Measurements from ENCODE around the gene ALG10. TPM values are rescaled to one million over a fixed set of nuclear protein-coding genes. Genes with fewer than 3 reads are reported as not detected.
"Not testable (repeated sequence)": the region's sequence is repeated elsewhere in the genome, so short reads cannot be mapped to it uniquely, and the experiment has no call there.

ALG10 gene
- total RNA-seq (5.1 TPM), polyA plus RNA-seq (ENCODE audit: insufficient read depth in 1 of 8, insufficient read length in 8 of 8, low replicate concordance in 1 of 8) (1 to 10 TPM; 2.0 to 4.8 (median 3.8) TPM)
- long read RNA-seq, donor 1, partial matches to known transcripts = 0 of 1 reads
- long read RNA-seq, donor 1, other reads (novel, unspliced or antisense) = 0 of 1 reads
- long read RNA-seq, donor 2 = 0 reads
- long read RNA-seq, donor 3 = 0 reads
- long read RNA-seq, donor 4 = 0 reads
- long read RNA-seq, donor 5, partial matches to known transcripts = 0 of 2 reads
- long read RNA-seq, donor 5, other reads (novel, unspliced or antisense) = 0 of 2 reads
- long read RNA-seq, donor 6 = 0 reads
- long read RNA-seq, donor 7 = 0 reads
- long read RNA-seq, donor 8 = 0 reads
- long read RNA-seq, donor 9 = 0 reads
- long read RNA-seq, donor 10, partial matches to known transcripts = 0 of 2 reads
- long read RNA-seq, donor 10, other reads (novel, unspliced or antisense) = 0 of 2 reads
- long read RNA-seq, donor 11 = 0 reads

- peak; percentile 99 for DNase-seq
- H3K4me1 ChIP-seq (ENCODE audit: control insufficient read depth, insufficient read depth, low read length) = peaks cover 3% of the 10 kb centered on the region
- H3K9me3 ChIP-seq (replicated peaks; ENCODE audit: control insufficient read depth, low read depth, low read length) = no peaks in the 10 kb centered on the region
- no peaks in the 10 kb centered on the region for H3K36me3 ChIP-seq (ENCODE audit: control insufficient read depth, insufficient read depth, low read length)
- H3K4me3 ChIP-seq (ENCODE audit: low read length) = peak within 1 kb of the TSS; percentile 85
- no peaks in the 10 kb centered on the region for H3K27me3 ChIP-seq (ENCODE audit: control insufficient read depth, insufficient read depth, low read length)
- peak within 1 kb of the TSS; percentile 94 for H3K27ac ChIP-seq (ENCODE audit: low read length)
- WGBS (ENCODE audit: insufficient coverage) = 0% methylated on average over 30 of the region's 44 CpGs
These were observed at the start of gene ALG10 for GRCh38 chr12:34022079-34022830. Gene ALG10, plus strand, starts transcription at chr12:34022496. Its CDS starts 104 bp downstream, at chr12:34022600.

- not testable (repeated sequence) for H3K4me1 ChIP-seq (ENCODE audit: control insufficient read depth, insufficient read depth, low read length); H3K36me3 ChIP-seq (ENCODE audit: control insufficient read depth, insufficient read depth, low read length); H3K4me3 ChIP-seq (ENCODE audit: low read length); H3K27ac ChIP-seq (ENCODE audit: low read length); H3K27me3 ChIP-seq (ENCODE audit: control insufficient read depth, insufficient read depth, low read length); H3K9me3 ChIP-seq (replicated peaks; ENCODE audit: control insufficient read depth, low read depth, low read length); DNase-seq
- no CpG with 5 or more reads among the region's 5 CpGs for WGBS (ENCODE audit: insufficient coverage)
These were observed 49.4 kb upstream of the ALG10 start for GRCh38 chr12:33972884-33973283.

- Histone ChIP-seq H3K27ac (ENCODE audit: low read length) (no peak overlapping the region), H3K36me3 (ENCODE audit: control insufficient read depth, insufficient read depth, low read length) (no peaks in the 10 kb centered on the region), H3K4me1 (ENCODE audit: control insufficient read depth, insufficient read depth, low read length) (no peaks in the 10 kb centered on the region), H3K4me3 (ENCODE audit: low read length) (no peak overlapping the region), H3K9me3 (replicated peaks; ENCODE audit: control insufficient read depth, low read depth, low read length) (peaks cover 3% of the 10 kb centered on the region), H3K27me3 (ENCODE audit: control insufficient read depth, insufficient read depth, low read length) (no peaks in the 10 kb centered on the region)
- whole genome bisulfite sequencing (ENCODE audit: insufficient coverage) = no CpG with 5 or more reads among the region's 1 CpG
- no peak for DNase-seq
These were observed 44.4 kb upstream of the ALG10 start for GRCh38 chr12:33977887-33978286.

GRCh38 chr12:33988197-33988805 lies 34.0 kb upstream of the ALG10 start:
- no peak overlapping the region for H3K27ac ChIP-seq (ENCODE audit: low read length)
- no peaks in the 10 kb centered on the region for H3K9me3 ChIP-seq (replicated peaks; ENCODE audit: control insufficient read depth, low read depth, low read length)
- H3K4me1 ChIP-seq (ENCODE audit: control insufficient read depth, insufficient read depth, low read length) = no peaks in the 10 kb centered on the region
- H3K27me3 ChIP-seq (ENCODE audit: control insufficient read depth, insufficient read depth, low read length) = no peaks in the 10 kb centered on the region
- WGBS (ENCODE audit: insufficient coverage) = 70% methylated on average over 2 of the region's 4 CpGs
- no peaks in the 10 kb centered on the region for H3K36me3 ChIP-seq (ENCODE audit: control insufficient read depth, insufficient read depth, low read length)
- no peak overlapping the region for H3K4me3 ChIP-seq (ENCODE audit: low read length)
- no peak for DNase-seq

- Histone ChIP-seq H3K4me3 (ENCODE audit: low read length) (no peak overlapping the region), H3K36me3 (ENCODE audit: control insufficient read depth, insufficient read depth, low read length) (no peaks in the 10 kb centered on the region), H3K27me3 (ENCODE audit: control insufficient read depth, insufficient read depth, low read length) (no peaks in the 10 kb centered on the region), H3K27ac (ENCODE audit: low read length) (no peak overlapping the region), H3K9me3 (replicated peaks; ENCODE audit: control insufficient read depth, low read depth, low read length) (no peaks in the 10 kb centered on the region), H3K4me1 (ENCODE audit: control insufficient read depth, insufficient read depth, low read length) (no peaks in the 10 kb centered on the region)
- WGBS (ENCODE audit: insufficient coverage) = no CpG with 5 or more reads among the region's 3 CpGs
- DNase-seq = peak; percentile 0
These were observed 33.4 kb upstream of the ALG10 start for GRCh38 chr12:33988913-33989312.

GRCh38 chr12:33994857-33995808 lies 27.2 kb upstream of the ALG10 start:
- no peaks in the 10 kb centered on the region for H3K36me3 ChIP-seq (ENCODE audit: control insufficient read depth, insufficient read depth, low read length)
- H3K4me1 ChIP-seq (ENCODE audit: control insufficient read depth, insufficient read depth, low read length) = no peaks in the 10 kb centered on the region
- H3K4me3 ChIP-seq (ENCODE audit: low read length) = no peak overlapping the region
- no peaks in the 10 kb centered on the region for H3K27me3 ChIP-seq (ENCODE audit: control insufficient read depth, insufficient read depth, low read length)
- H3K27ac ChIP-seq (ENCODE audit: low read length) = no peak overlapping the region
- WGBS (ENCODE audit: insufficient coverage) = 70% methylated on average over 1 of the region's 4 CpGs
- H3K9me3 ChIP-seq (replicated peaks; ENCODE audit: control insufficient read depth, low read depth, low read length) = no peaks in the 10 kb centered on the region
- no peak for DNase-seq

GRCh38 chr12:34008835-34009234 lies 13.5 kb upstream of the ALG10 start:
- H3K27me3 ChIP-seq (ENCODE audit: control insufficient read depth, insufficient read depth, low read length); H3K4me1 ChIP-seq (ENCODE audit: control insufficient read depth, insufficient read depth, low read length); H3K27ac ChIP-seq (ENCODE audit: low read length): not testable (repeated sequence)

GRCh38 chr12:34016361-34016760 lies 5.9 kb upstream of the ALG10 start:
- DNase-seq = no peak
- H3K4me3 ChIP-seq (ENCODE audit: low read length) = no peak overlapping the region
- no peaks in the 10 kb centered on the region for H3K4me1 ChIP-seq (ENCODE audit: control insufficient read depth, insufficient read depth, low read length)
- H3K27me3 ChIP-seq (ENCODE audit: control insufficient read depth, insufficient read depth, low read length) = no peaks in the 10 kb centered on the region
- no peaks in the 10 kb centered on the region for H3K9me3 ChIP-seq (replicated peaks; ENCODE audit: control insufficient read depth, low read depth, low read length)
- no peak overlapping the region for H3K27ac ChIP-seq (ENCODE audit: low read length)
- WGBS (ENCODE audit: insufficient coverage) = no CpG with 5 or more reads among the region's 3 CpGs
- no peaks in the 10 kb centered on the region for H3K36me3 ChIP-seq (ENCODE audit: control insufficient read depth, insufficient read depth, low read length)

More at GRCh38 chr12:34008835-34009234, 13.5 kb upstream of the ALG10 start:
- not testable (repeated sequence) for H3K9me3 ChIP-seq (replicated peaks; ENCODE audit: control insufficient read depth, low read depth, low read length); DNase-seq; H3K4me3 ChIP-seq (ENCODE audit: low read length); H3K36me3 ChIP-seq (ENCODE audit: control insufficient read depth, insufficient read depth, low read length)

GRCh38 chr12:34021071-34021470 lies 1.2 kb upstream of the ALG10 start:
- peak; percentile 25 for DNase-seq
- WGBS (ENCODE audit: insufficient coverage) = 80% methylated on average over 1 of the region's 1 CpG
- no peak overlapping the region for H3K27ac ChIP-seq (ENCODE audit: low read length)
- H3K27me3 ChIP-seq (ENCODE audit: control insufficient read depth, insufficient read depth, low read length) = no peaks in the 10 kb centered on the region
- H3K36me3 ChIP-seq (ENCODE audit: control insufficient read depth, insufficient read depth, low read length) = no peaks in the 10 kb centered on the region
- peaks cover 3% of the 10 kb centered on the region for H3K4me1 ChIP-seq (ENCODE audit: control insufficient read depth, insufficient read depth, low read length)
- no peaks in the 10 kb centered on the region for H3K9me3 ChIP-seq (replicated peaks; ENCODE audit: control insufficient read depth, low read depth, low read length)
- no peak overlapping the region for H3K4me3 ChIP-seq (ENCODE audit: low read length)

All from muscle of leg (tissue), 16 donors.